T-helper 17 cell (primary cell): ENCODE data around the gene RCAN2. TPM values are rescaled to one million over a fixed set of nuclear protein-coding genes. Genes with fewer than 3 reads are reported as not detected.
"Not testable (repeated sequence)": the region's sequence is repeated elsewhere in the genome, so short reads cannot be mapped to it uniquely, and the experiment has no call there.

Source experiments
- ATAC-seq: fragments of 150-1000 bp; cut with Tn5 transposase; 2 replicates; pipeline ENCODE4 v1.10.0; 2021; ENCODE audit warnings: mild to moderate bottlenecking, moderate library complexity
- DNase-seq, 3 donors: peaks; one replicate each; pipeline versions ENCODE4 v3.0.0 to v3.0.0-alpha.2; 2020 to 2021
- H3K9me3 ChIP-seq: one replicate; pipeline ENCODE4 v1.7.0; 2013; ENCODE audit warnings: low read length, mild to moderate bottlenecking; ENCODE audit not compliant: control insufficient read depth, poor library complexity, severe bottlenecking
- H3K27ac Mint-ChIP-seq: one replicate; pipeline ENCODE4 v1.8.0; 2022; ENCODE audit warnings: mild to moderate bottlenecking, moderate library complexity, mixed read lengths
- H3K27me3 Mint-ChIP-seq: one replicate; pipeline ENCODE4 v1.8.0; 2022; ENCODE audit warnings: mixed read lengths
- H3K36me3 Mint-ChIP-seq: one replicate; pipeline ENCODE4 v1.8.0; 2022; ENCODE audit warnings: low read depth, mixed read lengths
- H3K4me1 Mint-ChIP-seq: one replicate; pipeline ENCODE4 v1.8.0; 2022; ENCODE audit warnings: mild to moderate bottlenecking, mixed read lengths
- H3K4me3 Mint-ChIP-seq: one replicate; pipeline ENCODE4 v1.8.0; 2022; ENCODE audit warnings: mild to moderate bottlenecking, moderate library complexity, mixed read lengths
- total RNA-seq, 4 donors: library from RNA in 2 of 4; stranded (reverse) in 2 of 4; gene quantifications; one replicate each; pipeline ENCODE4 v1.2.3 and lab custom pipeline; 2022 to 2026

The RCAN2 gene
- total RNA-seq, 2 donors from 2014 or later: not detected

- Mint-ChIP-seq H3K27ac (no peak overlapping the region), H3K27me3 (peaks cover 11% of the 10 kb centered on the region), H3K4me3 (no peak overlapping the region), H3K4me1 (peaks cover 2% of the 10 kb centered on the region), H3K36me3 (no peaks in the 10 kb centered on the region)
- H3K9me3 ChIP-seq: no peaks in the 10 kb centered on the region
- DNase-seq (no peak), ATAC-seq (no peak)
Measured at GRCh38 chr6:46410334-46410953, 80.8 kb downstream of the RCAN2 start.

GRCh38 chr6:46407776-46408530, 83.3 kb downstream of the RCAN2 start:
- peaks cover 5% of the 10 kb centered on the region for H3K27me3 Mint-ChIP-seq
- ATAC-seq (no peak), DNase-seq (no peak)
- no peak overlapping the region for H3K4me3 Mint-ChIP-seq
- peaks cover 2% of the 10 kb centered on the region for H3K4me1 Mint-ChIP-seq
- H3K9me3 ChIP-seq: no peaks in the 10 kb centered on the region
- H3K27ac Mint-ChIP-seq: no peak overlapping the region
- no peaks in the 10 kb centered on the region for H3K36me3 Mint-ChIP-seq

- no peaks in the 10 kb centered on the region for H3K36me3 Mint-ChIP-seq
- peaks cover 5% of the 10 kb centered on the region for H3K27me3 Mint-ChIP-seq
- DNase-seq (no peak), ATAC-seq (no peak)
- H3K9me3 ChIP-seq: no peaks in the 10 kb centered on the region
- no peak overlapping the region for H3K4me3 Mint-ChIP-seq
- peaks cover 2% of the 10 kb centered on the region for H3K4me1 Mint-ChIP-seq
- H3K27ac Mint-ChIP-seq: no peak overlapping the region
Measured at GRCh38 chr6:46407246-46407645, 84.0 kb downstream of the RCAN2 start.

- peaks cover 14% of the 10 kb centered on the region for H3K27me3 Mint-ChIP-seq
- H3K9me3 ChIP-seq, DNase-seq, ATAC-seq, H3K27ac Mint-ChIP-seq, H3K4me1 Mint-ChIP-seq, H3K36me3 Mint-ChIP-seq, H3K4me3 Mint-ChIP-seq: not testable (repeated sequence)
Measured at GRCh38 chr6:46405620-46406180, 85.5 kb downstream of the RCAN2 start.

- H3K9me3 ChIP-seq: no peaks in the 10 kb centered on the region
- no peak overlapping the region for H3K27ac Mint-ChIP-seq
- ATAC-seq (no peak), DNase-seq (no peak)
- peaks cover 5% of the 10 kb centered on the region for H3K36me3 Mint-ChIP-seq
- H3K4me1 Mint-ChIP-seq: no peaks in the 10 kb centered on the region
- peaks cover 39% of the 10 kb centered on the region for H3K27me3 Mint-ChIP-seq
- no peak overlapping the region for H3K4me3 Mint-ChIP-seq
Measured at GRCh38 chr6:46400898-46401297, 90.4 kb downstream of the RCAN2 start.

GRCh38 chr6:46395530-46395929, 95.7 kb downstream of the RCAN2 start:
- peaks cover 41% of the 10 kb centered on the region for H3K27me3 Mint-ChIP-seq
- no peak overlapping the region for H3K4me3 Mint-ChIP-seq
- no peaks in the 10 kb centered on the region for H3K9me3 ChIP-seq
- H3K27ac Mint-ChIP-seq: no peak overlapping the region
- no peaks in the 10 kb centered on the region for H3K4me1 Mint-ChIP-seq
- no peak for DNase-seq
- no peak for ATAC-seq
- peaks cover 5% of the 10 kb centered on the region for H3K36me3 Mint-ChIP-seq

- H3K4me1 Mint-ChIP-seq: no peaks in the 10 kb centered on the region
- H3K27me3 Mint-ChIP-seq: peaks cover 28% of the 10 kb centered on the region
- H3K36me3 Mint-ChIP-seq: no peaks in the 10 kb centered on the region
Measured at GRCh38 chr6:46393940-46394337, 97.3 kb downstream of the RCAN2 start.

GRCh38 chr6:46393161-46393939, 97.9 kb downstream of the RCAN2 start:
- H3K27me3 Mint-ChIP-seq: peaks cover 28% of the 10 kb centered on the region
- no peaks in the 10 kb centered on the region for H3K4me1 Mint-ChIP-seq
- ATAC-seq (no peak), DNase-seq (no peak)
- H3K36me3 Mint-ChIP-seq: no peaks in the 10 kb centered on the region
- H3K4me3 Mint-ChIP-seq: no peak overlapping the region
- no peak overlapping the region for H3K27ac Mint-ChIP-seq
- H3K9me3 ChIP-seq: no peaks in the 10 kb centered on the region

More at GRCh38 chr6:46393940-46394337, 97.3 kb downstream of the RCAN2 start:
- DNase-seq (no peak), ATAC-seq (no peak)
- Mint-ChIP-seq H3K27ac (no peak overlapping the region), H3K4me3 (no peak overlapping the region)
- H3K9me3 ChIP-seq: no peaks in the 10 kb centered on the region

- Mint-ChIP-seq H3K4me3 (no peak overlapping the region), H3K27me3 (peaks cover 28% of the 10 kb centered on the region), H3K36me3 (no peaks in the 10 kb centered on the region), H3K27ac (no peak overlapping the region), H3K4me1 (no peaks in the 10 kb centered on the region)
- no peak for ATAC-seq
- no peaks in the 10 kb centered on the region for H3K9me3 ChIP-seq
- no peak for DNase-seq
Measured at GRCh38 chr6:46392294-46392693, 99.0 kb downstream of the RCAN2 start.

- H3K4me1 Mint-ChIP-seq: no peaks in the 10 kb centered on the region
- DNase-seq: no peak
- ATAC-seq: no peak
Measured at GRCh38 chr6:46390153-46390876, 100.9 kb downstream of the RCAN2 start.

GRCh38 chr6:46387728-46388127, 103.5 kb downstream of the RCAN2 start:
- not testable (repeated sequence) for H3K27ac Mint-ChIP-seq, H3K4me3 Mint-ChIP-seq, H3K4me1 Mint-ChIP-seq, ATAC-seq, H3K9me3 ChIP-seq, H3K36me3 Mint-ChIP-seq, DNase-seq
- H3K27me3 Mint-ChIP-seq: peaks cover 20% of the 10 kb centered on the region

More at GRCh38 chr6:46390153-46390876, 100.9 kb downstream of the RCAN2 start:
- Mint-ChIP-seq H3K27me3 (peaks cover 15% of the 10 kb centered on the region), H3K4me3 (no peak overlapping the region), H3K36me3 (no peaks in the 10 kb centered on the region), H3K27ac (no peak overlapping the region)
- no peaks in the 10 kb centered on the region for H3K9me3 ChIP-seq

GRCh38 chr6:46381579-46381978, 109.7 kb downstream of the RCAN2 start:
- H3K27ac Mint-ChIP-seq: no peak overlapping the region
- no peak for ATAC-seq
- no peaks in the 10 kb centered on the region for H3K9me3 ChIP-seq

More at GRCh38 chr6:46381579-46381978, 109.7 kb downstream of the RCAN2 start:
- Mint-ChIP-seq H3K27me3 (peaks cover 67% of the 10 kb centered on the region), H3K36me3 (peaks cover 2% of the 10 kb centered on the region), H3K4me3 (no peak overlapping the region), H3K4me1 (no peaks in the 10 kb centered on the region)
- no peak for DNase-seq
